Measurements from ENCODE around the gene ARTN.
A peak's percentile ranks its signal among the peaks of the same experiment; 100 is the strongest.

Gene ARTN

DNA sequence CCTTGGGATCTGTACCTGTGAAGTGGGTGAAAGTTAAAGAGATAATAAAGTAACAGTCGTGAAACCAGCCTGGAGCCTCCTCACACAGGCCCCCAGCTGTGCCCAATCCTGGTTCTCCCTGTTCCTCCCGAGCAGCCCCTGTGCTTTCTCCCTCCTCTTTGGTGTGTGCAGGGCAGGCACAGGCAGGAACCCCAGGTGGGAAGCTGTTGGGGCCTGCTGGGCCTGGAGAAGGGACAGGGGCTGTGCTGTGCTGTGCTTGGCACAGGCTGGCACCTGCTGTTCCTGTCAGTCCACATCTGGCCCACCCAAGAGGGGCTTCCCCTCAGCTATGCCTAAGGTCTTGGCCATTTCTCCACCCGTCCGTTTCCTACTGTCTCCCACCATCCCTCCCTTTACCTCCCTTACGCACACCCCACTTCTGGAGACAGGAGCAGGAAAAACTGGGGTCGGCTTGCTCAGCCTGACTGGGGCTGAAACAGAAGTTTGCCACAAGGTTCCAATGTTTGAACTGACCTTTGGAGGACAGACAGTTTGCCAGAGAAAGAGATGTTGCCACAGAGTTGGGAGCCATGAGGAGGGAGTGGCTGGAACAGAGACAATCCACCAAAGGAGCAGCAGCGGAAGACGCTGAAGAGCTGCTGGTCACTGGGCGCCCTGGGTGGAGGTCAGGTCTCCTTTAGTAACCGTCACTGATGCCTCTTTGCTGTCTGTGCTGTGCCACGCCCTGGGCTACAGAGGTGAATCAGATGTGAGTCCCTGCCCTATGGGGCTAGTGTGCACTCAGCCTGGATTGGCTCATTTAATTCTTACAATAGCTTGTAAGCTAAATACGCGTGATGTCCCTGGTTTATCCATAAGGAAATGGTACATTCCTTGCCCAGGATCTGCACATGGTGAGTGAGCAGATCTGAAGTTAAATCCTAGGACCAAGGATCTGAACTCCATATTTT, 18.8 kb upstream of the ARTN start:
- H3K27me3 Mint-ChIP-seq (ENCODE audit: low read depth, poor library complexity), result peaks cover 4% of the 10 kb centered on the region
- peaks cover 20% of the 10 kb centered on the region for H3K4me1 Mint-ChIP-seq
- no peak for TF ChIP-seq CTCF (IDR thresholded peaks at IDR 0.05)
- no peak for DNase-seq
- H3K27ac Mint-ChIP-seq, result no peak overlapping the region
- H3K9me3 Mint-ChIP-seq, result no peaks in the 10 kb centered on the region
- H3K4me3 Mint-ChIP-seq, result no peak overlapping the region
- H3K36me3 Mint-ChIP-seq (ENCODE audit: low read depth), result no peaks in the 10 kb centered on the region

DNA sequence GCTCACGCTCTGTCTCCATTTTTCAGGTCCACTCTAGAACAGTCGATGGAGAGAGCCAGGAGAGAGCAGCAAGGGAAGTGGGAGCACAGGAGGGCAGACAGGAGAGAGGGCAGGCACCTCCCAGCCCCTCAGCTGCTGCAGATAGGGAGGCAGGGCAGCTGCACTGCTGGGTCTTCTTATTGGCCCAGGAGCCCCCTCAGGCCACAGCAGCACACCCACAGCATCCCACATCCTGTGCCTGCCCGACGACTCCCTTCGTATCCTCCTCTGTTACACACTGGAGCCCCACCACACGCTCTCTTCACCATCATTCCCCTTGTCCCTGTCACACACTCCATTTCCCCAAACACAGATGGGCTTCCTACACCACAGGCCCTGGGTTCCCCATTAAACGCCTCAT, 13.7 kb upstream of the ARTN start:
- no peak for DNase-seq
- H3K4me1 Mint-ChIP-seq, result no peaks in the 10 kb centered on the region
- no peak overlapping the region for H3K4me3 Mint-ChIP-seq
- H3K27ac Mint-ChIP-seq, result peak overlapping the region; percentile 52
- no peaks in the 10 kb centered on the region for H3K9me3 Mint-ChIP-seq
- TF ChIP-seq CTCF (IDR thresholded peaks at IDR 0.05), result no peak
- peaks cover under 1% of the 10 kb centered on the region for H3K27me3 Mint-ChIP-seq (ENCODE audit: low read depth, poor library complexity)
- H3K36me3 Mint-ChIP-seq (ENCODE audit: low read depth), result peaks cover 17% of the 10 kb centered on the region

DNA sequence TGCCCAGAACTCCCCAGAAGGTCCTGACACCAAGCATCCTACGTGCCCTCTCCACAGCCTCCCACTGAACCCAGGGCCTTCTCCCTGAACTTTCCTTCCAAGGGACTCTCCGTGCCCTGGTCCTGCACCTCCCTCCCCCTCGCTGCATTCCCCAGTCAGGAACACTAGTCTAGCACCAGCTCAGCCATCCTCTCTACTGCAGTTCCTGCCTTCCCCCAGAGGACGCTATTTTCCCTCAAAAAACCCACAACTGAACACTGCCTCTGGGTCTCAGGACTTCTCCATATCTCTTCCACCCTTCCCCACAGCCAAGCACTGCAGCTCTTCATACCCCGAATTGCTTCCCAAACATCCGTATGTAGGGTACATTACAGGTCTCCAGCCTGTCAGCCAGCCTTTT, 12.6 kb upstream of the ARTN start:
- Mint-ChIP-seq H3K27me3 (ENCODE audit: low read depth, poor library complexity) (peaks cover 2% of the 10 kb centered on the region), H3K36me3 (ENCODE audit: low read depth) (peaks cover 25% of the 10 kb centered on the region), H3K4me3 (no peak overlapping the region), H3K9me3 (no peaks in the 10 kb centered on the region), H3K27ac (no peak overlapping the region), H3K4me1 (no peaks in the 10 kb centered on the region)
- no peak for DNase-seq
- no peak for TF ChIP-seq CTCF (IDR thresholded peaks at IDR 0.05)

DNA sequence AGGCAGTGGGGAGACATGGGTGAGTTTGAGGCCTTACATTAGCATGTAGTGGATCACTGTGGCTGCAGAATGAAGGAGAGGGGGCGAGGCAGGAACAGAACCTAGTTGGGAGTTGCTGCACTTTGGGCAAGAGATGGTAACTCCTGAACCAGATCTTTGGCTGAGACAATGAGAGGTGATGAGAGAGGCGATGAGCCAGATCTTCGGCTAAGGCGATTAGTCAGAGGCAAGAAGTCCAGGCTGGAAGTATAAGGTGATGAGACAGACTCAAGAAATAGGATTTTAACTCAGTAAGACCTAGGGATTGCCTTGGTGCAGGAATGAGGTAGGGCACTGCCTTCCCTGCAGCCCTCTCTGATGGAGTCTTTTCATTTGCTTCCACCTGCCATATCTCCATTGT, 9.1 kb upstream of the ARTN start:
- H3K4me3 Mint-ChIP-seq, result no peak overlapping the region
- peaks cover 3% of the 10 kb centered on the region for H3K27me3 Mint-ChIP-seq (ENCODE audit: low read depth, poor library complexity)
- peaks cover 46% of the 10 kb centered on the region for H3K36me3 Mint-ChIP-seq (ENCODE audit: low read depth)
- DNase-seq, result no peak
- TF ChIP-seq CTCF (IDR thresholded peaks at IDR 0.05), result no peak
- no peak overlapping the region for H3K27ac Mint-ChIP-seq
- no peaks in the 10 kb centered on the region for H3K4me1 Mint-ChIP-seq
- H3K9me3 Mint-ChIP-seq, result no peaks in the 10 kb centered on the region

- peaks cover 49% of the 10 kb centered on the region for H3K36me3 Mint-ChIP-seq (ENCODE audit: low read depth)
- no peak overlapping the region for H3K4me3 Mint-ChIP-seq
- peaks cover 3% of the 10 kb centered on the region for H3K27me3 Mint-ChIP-seq (ENCODE audit: low read depth, poor library complexity)
- H3K9me3 Mint-ChIP-seq, result no peaks in the 10 kb centered on the region
- peak overlapping the region; percentile 11 for H3K27ac Mint-ChIP-seq
- no peak for DNase-seq
- TF ChIP-seq CTCF (IDR thresholded peaks at IDR 0.05), result no peak
- no peaks in the 10 kb centered on the region for H3K4me1 Mint-ChIP-seq
Observed at GRCh38 chr1:43925846-43926245, 7.8 kb upstream of the ARTN start.

Measured in nephron progenitor cell (in vitro differentiated cells).